SK-N-SH (cell line): ENCODE measurements around the gene GPRC5C.

Experiments
- ELF1 ChIP-seq: IDR thresholded peaks from 2 replicates; pipeline ENCODE4 v1.4.0; 2012
- EZH2phosphoT487 ChIP-seq: fragments of 200-600 bp; sonication (generic); IDR thresholded peaks from 2 replicates; pipeline ENCODE4 v1.6.1; 2017; ENCODE audit warnings: low read depth, mixed run types, mild to moderate bottlenecking, antibody characterized with exemption, moderate library complexity, borderline replicate concordance
- GABPA ChIP-seq: IDR thresholded peaks from 2 replicates; pipeline ENCODE4 v1.4.0; 2012; ENCODE audit warnings: low read depth, mild to moderate bottlenecking
- MXI1 ChIP-seq: IDR thresholded peaks from 2 replicates; pipeline ENCODE4 v1.6.1; 2012; ENCODE audit warnings: mild to moderate bottlenecking, low read depth, low read length, improper control_type of control experiment
- POLR2AphosphoS5 ChIP-seq: IDR thresholded peaks from 2 replicates; pipeline ENCODE4 v1.6.1; 2012; ENCODE audit warnings: low read depth, low read length
- RAD21 ChIP-seq: IDR thresholded peaks from 2 replicates; pipeline ENCODE4 v1.6.1; 2012; ENCODE audit warnings: mild to moderate bottlenecking, low read length
- SIN3A ChIP-seq: IDR thresholded peaks from 2 replicates; pipeline ENCODE4 v1.6.1; 2012; ENCODE audit warnings: low read depth, mild to moderate bottlenecking, low read length, moderate library complexity, borderline replicate concordance
- TAF1 ChIP-seq: IDR thresholded peaks from 2 replicates; pipeline ENCODE4 v1.6.1; 2012; ENCODE audit warnings: low read depth, mild to moderate bottlenecking, low read length, moderate library complexity, borderline replicate concordance
- TF ChIP-seq, protein P1 (sequence below): fragments of 200-600 bp; sonication (generic); IDR thresholded peaks from 2 replicates; pipeline ENCODE4 v1.6.1; 2017; ENCODE audit warnings: antibody characterized with exemption, mild to moderate bottlenecking, moderate library complexity
- TF ChIP-seq, protein P2 (sequence below): fragments of 150-350 bp; IDR thresholded peaks from 2 replicates; pipeline ENCODE4 v1.6.1; 2016; ENCODE audit warnings: mild to moderate bottlenecking, low read depth, low read length

DNA sequence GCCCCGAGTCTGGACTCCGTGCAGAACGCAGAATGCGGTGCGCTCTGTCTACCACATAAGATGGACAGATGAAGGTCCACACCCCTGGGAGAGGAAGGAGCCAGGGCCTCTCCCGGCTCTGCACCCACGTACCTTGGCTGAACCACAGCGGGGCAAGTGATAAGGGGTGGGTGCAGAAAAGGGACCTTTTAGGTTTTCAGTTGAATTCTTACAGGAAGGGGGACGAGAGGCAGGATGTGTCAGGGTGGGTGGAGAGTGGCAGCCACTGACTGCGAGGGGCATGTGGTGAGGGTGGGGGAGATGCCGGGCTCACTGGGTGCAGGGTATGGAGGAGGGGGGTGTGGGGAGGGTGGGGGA lies 34.9 kb downstream of the GPRC5C start:
- TF ChIP-seq, protein P1, sequence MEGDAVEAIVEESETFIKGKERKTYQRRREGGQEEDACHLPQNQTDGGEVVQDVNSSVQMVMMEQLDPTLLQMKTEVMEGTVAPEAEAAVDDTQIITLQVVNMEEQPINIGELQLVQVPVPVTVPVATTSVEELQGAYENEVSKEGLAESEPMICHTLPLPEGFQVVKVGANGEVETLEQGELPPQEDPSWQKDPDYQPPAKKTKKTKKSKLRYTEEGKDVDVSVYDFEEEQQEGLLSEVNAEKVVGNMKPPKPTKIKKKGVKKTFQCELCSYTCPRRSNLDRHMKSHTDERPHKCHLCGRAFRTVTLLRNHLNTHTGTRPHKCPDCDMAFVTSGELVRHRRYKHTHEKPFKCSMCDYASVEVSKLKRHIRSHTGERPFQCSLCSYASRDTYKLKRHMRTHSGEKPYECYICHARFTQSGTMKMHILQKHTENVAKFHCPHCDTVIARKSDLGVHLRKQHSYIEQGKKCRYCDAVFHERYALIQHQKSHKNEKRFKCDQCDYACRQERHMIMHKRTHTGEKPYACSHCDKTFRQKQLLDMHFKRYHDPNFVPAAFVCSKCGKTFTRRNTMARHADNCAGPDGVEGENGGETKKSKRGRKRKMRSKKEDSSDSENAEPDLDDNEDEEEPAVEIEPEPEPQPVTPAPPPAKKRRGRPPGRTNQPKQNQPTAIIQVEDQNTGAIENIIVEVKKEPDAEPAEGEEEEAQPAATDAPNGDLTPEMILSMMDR: no peak
- TF ChIP-seq POLR2AphosphoS5: no peak
- TF ChIP-seq RAD21: no peak
- TF ChIP-seq, protein P2, sequence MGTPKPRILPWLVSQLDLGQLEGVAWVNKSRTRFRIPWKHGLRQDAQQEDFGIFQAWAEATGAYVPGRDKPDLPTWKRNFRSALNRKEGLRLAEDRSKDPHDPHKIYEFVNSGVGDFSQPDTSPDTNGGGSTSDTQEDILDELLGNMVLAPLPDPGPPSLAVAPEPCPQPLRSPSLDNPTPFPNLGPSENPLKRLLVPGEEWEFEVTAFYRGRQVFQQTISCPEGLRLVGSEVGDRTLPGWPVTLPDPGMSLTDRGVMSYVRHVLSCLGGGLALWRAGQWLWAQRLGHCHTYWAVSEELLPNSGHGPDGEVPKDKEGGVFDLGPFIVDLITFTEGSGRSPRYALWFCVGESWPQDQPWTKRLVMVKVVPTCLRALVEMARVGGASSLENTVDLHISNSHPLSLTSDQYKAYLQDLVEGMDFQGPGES: no peak
- TF ChIP-seq SIN3A: no peak
- TF ChIP-seq GABPA: no peak
- no peak for TF ChIP-seq MXI1
- TF ChIP-seq ELF1: no peak
- TF ChIP-seq EZH2phosphoT487: no peak
- TF ChIP-seq TAF1: no peak
